ENCODE measurements around the gene LPO.

GRCh38 chr17:58249270-58250133 lies 11.1 kb downstream of the LPO start:
- TF ChIP-seq POLR2AphosphoS5 (IDR thresholded peaks at IDR 0.05; ENCODE audit: borderline replicate concordance, low read depth, low read length) (no peak), EZH2 (IDR thresholded peaks at IDR 0.05) (no peak)

All from SK-N-MC (cell line).